Neutrophil (primary cell): Measurements from ENCODE around the gene AK2.
A peak's percentile ranks its signal among the peaks of the same experiment; 100 is the strongest.

Experiments
- H3K27ac ChIP-seq: fragments of 200-600 bp; sonication (generic); 2 replicates; pipeline ENCODE4 v1.5.1; 2016; ENCODE audit warnings: mild to moderate bottlenecking, moderate library complexity
- H3K27me3 ChIP-seq: fragments of 200-600 bp; sonication (generic); 2 replicates; pipeline ENCODE4 v1.6.0; 2016; ENCODE audit warnings: mild to moderate bottlenecking
- H3K36me3 ChIP-seq: fragments of 200-600 bp; sonication (generic); 2 replicates; pipeline ENCODE4 v1.5.1; 2017
- H3K4me1 ChIP-seq, 2 experiments: fragments of 200-600 bp in 1 of 2; sonication (generic) in 1 of 2; 1 replicate in 1 of 2; 2 replicates in 1 of 2; pipeline versions ENCODE4 v1.5.1 to v1.6.1; 2013 to 2016; ENCODE audit warnings: low read depth in 1 of 2, low read length in 1 of 2, mild to moderate bottlenecking in 1 of 2, moderate library complexity in 1 of 2; ENCODE audit not compliant: control insufficient read depth in 1 of 2, insufficient read depth in 1 of 2
- H3K4me3 ChIP-seq, 2 experiments: fragments of 200-600 bp in 1 of 2; sonication (generic) in 1 of 2; 1 replicate in 1 of 2; 2 replicates in 1 of 2; pipeline ENCODE4 v1.5.1; 2013 to 2016; ENCODE audit warnings: low read depth in 1 of 2, low read length in 1 of 2, mild to moderate bottlenecking in 1 of 2, moderate library complexity in 1 of 2
- H3K9me3 ChIP-seq: fragments of 200-600 bp; sonication (generic); 2 replicates; pipeline ENCODE4 v1.5.1; 2016
- TF ChIP-seq, protein P1 (sequence below): fragments of 200-600 bp; sonication (generic); IDR thresholded peaks from 2 replicates; pipeline ENCODE4 v1.5.1; 2016; ENCODE audit warnings: antibody characterized with exemption

AK2 gene

DNA sequence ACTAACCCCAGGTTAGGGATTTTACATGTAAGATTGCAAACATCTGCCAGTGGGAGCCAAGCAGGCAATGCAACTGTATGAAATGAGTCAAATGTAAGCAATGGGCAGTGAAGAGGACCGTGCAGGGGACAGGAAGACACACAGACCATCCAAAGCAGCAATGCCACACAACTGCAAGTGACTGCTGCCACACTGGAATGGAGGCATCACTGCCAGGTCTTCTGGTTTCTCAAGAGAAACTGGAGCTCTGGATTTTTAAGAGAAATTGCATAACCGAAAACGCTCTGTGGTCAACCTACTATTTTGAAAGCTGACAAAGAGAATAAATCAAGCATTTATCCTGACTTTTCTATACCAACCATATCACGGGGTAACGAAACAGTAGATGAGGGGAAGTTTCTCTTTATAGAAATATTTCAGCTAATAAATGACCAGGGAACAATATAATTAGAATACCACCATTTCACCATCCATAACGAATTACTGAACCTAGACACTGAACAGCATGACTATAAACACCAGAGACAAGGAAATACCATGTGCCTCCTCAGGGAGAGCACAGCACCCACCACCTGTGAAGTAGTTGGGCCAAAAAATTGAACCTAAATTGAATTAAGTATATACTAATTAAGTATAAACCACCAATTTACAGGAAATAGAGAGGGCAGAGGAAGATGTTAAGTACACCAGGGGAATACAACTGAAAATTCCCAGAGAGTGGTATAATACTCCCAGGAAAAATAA, 4.4 kb downstream of the AK2 start:
- Histone ChIP-seq H3K27ac (peak overlapping the region; percentile 80), H3K36me3 (no peaks in the 10 kb centered on the region), H3K27me3 (no peaks in the 10 kb centered on the region), H3K9me3 (no peaks in the 10 kb centered on the region), H3K4me1 (peaks cover 73 to 78% of the 10 kb centered on the region in 2 experiments), H3K4me3 (peak overlapping the region; percentile 11 to 33)
- TF ChIP-seq, protein P1, sequence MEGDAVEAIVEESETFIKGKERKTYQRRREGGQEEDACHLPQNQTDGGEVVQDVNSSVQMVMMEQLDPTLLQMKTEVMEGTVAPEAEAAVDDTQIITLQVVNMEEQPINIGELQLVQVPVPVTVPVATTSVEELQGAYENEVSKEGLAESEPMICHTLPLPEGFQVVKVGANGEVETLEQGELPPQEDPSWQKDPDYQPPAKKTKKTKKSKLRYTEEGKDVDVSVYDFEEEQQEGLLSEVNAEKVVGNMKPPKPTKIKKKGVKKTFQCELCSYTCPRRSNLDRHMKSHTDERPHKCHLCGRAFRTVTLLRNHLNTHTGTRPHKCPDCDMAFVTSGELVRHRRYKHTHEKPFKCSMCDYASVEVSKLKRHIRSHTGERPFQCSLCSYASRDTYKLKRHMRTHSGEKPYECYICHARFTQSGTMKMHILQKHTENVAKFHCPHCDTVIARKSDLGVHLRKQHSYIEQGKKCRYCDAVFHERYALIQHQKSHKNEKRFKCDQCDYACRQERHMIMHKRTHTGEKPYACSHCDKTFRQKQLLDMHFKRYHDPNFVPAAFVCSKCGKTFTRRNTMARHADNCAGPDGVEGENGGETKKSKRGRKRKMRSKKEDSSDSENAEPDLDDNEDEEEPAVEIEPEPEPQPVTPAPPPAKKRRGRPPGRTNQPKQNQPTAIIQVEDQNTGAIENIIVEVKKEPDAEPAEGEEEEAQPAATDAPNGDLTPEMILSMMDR, result no peak

DNA sequence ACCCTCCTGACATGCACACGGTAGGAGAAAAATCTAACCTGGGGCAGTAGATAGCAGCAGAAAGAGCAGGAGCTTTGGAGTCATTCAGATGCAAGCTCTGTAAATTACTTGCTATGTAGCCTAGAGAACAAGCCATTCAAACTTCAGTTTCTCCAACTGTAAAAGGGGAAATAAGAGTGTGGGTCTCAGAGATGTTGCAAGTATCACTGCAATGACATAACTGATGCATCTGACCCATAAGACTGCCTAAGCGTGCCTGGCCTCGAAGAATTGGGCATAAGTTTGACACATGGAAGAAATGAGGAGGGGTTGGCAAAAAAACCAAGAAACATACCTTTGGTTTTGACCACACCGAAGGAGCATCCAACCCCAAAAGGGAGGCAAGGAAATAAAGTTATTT, 5.2 kb downstream of the AK2 start:
- TF ChIP-seq, protein P1, result no peak
- Histone ChIP-seq H3K27ac (peak overlapping the region; percentile 80), H3K4me3 (peak overlapping the region in 1 of 2 experiments; percentile 33), H3K9me3 (no peaks in the 10 kb centered on the region), H3K27me3 (no peaks in the 10 kb centered on the region), H3K4me1 (peaks cover 68 to 81% of the 10 kb centered on the region in 2 experiments), H3K36me3 (no peaks in the 10 kb centered on the region)

DNA sequence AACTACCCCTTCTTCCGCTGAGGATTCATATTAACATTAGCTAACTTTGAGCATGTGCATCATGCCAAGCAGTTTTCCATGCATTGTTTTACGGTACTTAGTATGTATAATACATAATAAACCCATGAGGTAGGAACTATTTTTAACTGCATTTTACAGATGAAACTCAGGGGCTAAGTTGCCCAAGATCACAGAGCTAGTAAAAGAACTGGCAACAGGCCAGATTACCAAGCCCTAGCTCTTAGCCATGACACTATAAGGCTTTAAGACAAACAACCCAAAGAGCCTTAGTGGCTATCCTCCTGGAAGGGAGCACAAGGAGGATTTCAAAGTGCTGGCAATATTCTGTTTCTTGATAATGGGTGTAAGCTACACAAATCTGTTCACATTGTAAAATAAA, 6.1 kb downstream of the AK2 start:
- Histone ChIP-seq H3K36me3 (no peaks in the 10 kb centered on the region), H3K27me3 (no peaks in the 10 kb centered on the region), H3K4me3 (no peak overlapping the region), H3K4me1 (peaks cover 60 to 72% of the 10 kb centered on the region in 2 experiments), H3K9me3 (no peaks in the 10 kb centered on the region), H3K27ac (peak overlapping the region; percentile 80)
- TF ChIP-seq, protein P1, result no peak

DNA sequence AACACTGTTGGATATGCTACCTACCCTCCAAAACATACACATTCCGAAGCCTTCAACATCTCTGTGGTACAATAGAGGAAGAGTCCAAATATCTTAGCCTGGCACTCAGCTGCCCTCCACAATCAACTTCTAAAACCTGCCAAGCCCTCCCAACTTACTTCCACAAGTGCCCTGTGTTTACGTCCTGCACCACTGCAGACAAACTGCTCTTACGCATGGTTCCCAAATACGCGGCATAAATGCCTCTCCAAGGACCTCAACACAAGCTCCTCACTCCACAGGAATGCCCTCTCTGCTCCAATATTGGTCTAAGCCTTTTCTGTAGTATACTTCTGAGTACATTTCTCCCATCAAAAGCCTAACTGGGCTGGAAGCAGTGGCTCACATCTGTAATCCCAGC, 6.8 kb downstream of the AK2 start:
- Histone ChIP-seq H3K36me3 (no peaks in the 10 kb centered on the region), H3K27ac (peak overlapping the region; percentile 80), H3K4me1 (peaks cover 53 to 65% of the 10 kb centered on the region in 2 experiments), H3K27me3 (no peaks in the 10 kb centered on the region), H3K9me3 (no peaks in the 10 kb centered on the region), H3K4me3 (no peak overlapping the region)
- TF ChIP-seq, protein P1, result no peak

DNA sequence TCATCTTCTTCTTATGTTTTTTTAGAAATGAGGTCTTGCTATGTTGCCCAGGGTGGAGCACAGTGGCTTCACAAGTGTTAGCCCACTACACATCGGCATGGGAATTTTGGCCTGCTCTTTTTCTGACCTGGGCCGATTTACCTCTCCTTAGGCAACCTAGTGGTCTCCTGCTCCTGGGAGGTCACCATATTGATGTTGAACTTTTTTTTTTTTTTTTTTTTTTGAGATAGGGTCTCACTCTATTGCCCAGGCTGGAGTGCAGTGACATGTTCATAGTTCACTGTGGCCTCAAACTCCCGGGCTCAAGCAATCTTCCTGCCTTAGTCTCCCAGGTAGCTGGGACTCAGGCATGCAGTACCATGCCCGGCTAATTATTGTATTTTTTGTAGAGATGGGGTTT, 7.5 kb downstream of the AK2 start:
- Histone ChIP-seq H3K36me3 (no peaks in the 10 kb centered on the region), H3K9me3 (no peaks in the 10 kb centered on the region), H3K27me3 (no peaks in the 10 kb centered on the region), H3K27ac (peak overlapping the region; percentile 80), H3K4me1 (peaks cover 46 to 58% of the 10 kb centered on the region in 2 experiments), H3K4me3 (no peak overlapping the region)
- TF ChIP-seq, protein P1, result no peak
